LHCN-M2 (cell line): ENCODE results near the gene CST8. TPM values are rescaled to one million over a fixed set of nuclear protein-coding genes. Genes with fewer than 3 reads are reported as not detected.
"Not testable (repeated sequence)": the region's sequence is repeated elsewhere in the genome, so short reads cannot be mapped to it uniquely, and the experiment has no call there.

Source experiments
- DNase-seq: peaks from one replicate; pipeline ENCODE4 v3.0.0-alpha.2; 2012; ENCODE audit warnings: low read depth
- polyA plus RNA-seq: library from polyadenylated mRNA; unstranded; fragments of >200 nt; gene quantifications from one replicate; pipeline ENCODE4 v1.2.1, GENCODE V29; 2012; ENCODE audit warnings: missing spikeins
- total RNA-seq: library from RNA; depleted of rRNA; stranded (reverse); fragments of >200 nt; gene quantifications from 2 replicates; pipeline ENCODE4 v1.2.3, GENCODE V29; 2014; rRNA removed

Gene CST8
- not detected in 2 replicates for total RNA-seq
- polyA plus RNA-seq: not detected

GRCh38 chr20:23490817-23491216 is at the start of gene CST8:
CST8 (plus strand) TSS chr20:23491117; CDS start chr20:23491668, 551 bp downstream.
- no peak for DNase-seq

DNA sequence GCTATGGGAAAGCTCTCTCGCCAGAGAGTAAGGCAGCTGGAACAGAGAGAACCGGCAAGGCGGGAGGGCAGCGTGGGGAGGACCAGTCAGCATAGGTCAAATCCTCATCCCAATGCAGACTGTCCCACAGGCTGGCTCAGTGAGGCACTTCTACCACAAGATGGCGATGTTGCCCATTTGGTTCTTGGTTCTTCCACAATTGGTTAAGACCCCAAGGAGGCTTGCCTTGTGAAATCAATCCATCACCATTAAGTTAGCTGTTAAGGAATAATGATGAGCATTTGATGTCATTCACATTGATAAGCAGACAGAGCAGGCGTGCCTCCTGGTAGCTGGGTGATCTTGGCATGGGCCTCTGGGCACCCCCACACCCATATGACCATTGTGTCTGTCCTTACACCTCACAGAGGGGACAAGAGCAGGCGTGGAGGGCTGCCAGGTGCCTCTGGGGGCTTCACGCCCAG is 49.0 kb upstream of the CST8 start:
- peak; percentile 68 for DNase-seq

- no peak for DNase-seq
Observed at GRCh38 chr20:23442436-23442835, 48.5 kb upstream of the CST8 start.

DNA sequence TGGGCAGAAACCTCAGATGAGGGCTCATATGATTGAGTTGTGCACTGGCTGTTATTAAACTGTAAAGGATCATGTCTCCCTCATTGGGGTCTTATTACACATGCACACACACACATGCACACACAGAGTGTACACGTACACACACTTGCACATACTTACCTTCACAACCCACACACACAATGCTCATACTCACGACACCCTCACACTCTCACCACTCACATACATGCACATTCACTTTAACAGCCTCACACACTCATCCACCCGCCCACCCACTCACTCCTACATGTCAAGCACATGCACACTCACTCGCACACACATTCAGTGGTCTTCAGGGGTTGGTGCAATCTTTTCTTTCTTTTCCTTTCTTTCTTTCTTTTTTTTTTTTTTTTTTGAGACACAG is 46.1 kb upstream of the CST8 start:
- no peak for DNase-seq

- DNase-seq: peak; percentile 72
Observed at GRCh38 chr20:23445596-23446217, 45.2 kb upstream of the CST8 start.

- DNase-seq: peak; percentile 25
Observed at GRCh38 chr20:23446505-23446904, 44.4 kb upstream of the CST8 start.

- no peak for DNase-seq
Observed at GRCh38 chr20:23448167-23448566, 42.8 kb upstream of the CST8 start.

GRCh38 chr20:23449421-23449820 is 41.5 kb upstream of the CST8 start:
- DNase-seq: no peak

DNA sequence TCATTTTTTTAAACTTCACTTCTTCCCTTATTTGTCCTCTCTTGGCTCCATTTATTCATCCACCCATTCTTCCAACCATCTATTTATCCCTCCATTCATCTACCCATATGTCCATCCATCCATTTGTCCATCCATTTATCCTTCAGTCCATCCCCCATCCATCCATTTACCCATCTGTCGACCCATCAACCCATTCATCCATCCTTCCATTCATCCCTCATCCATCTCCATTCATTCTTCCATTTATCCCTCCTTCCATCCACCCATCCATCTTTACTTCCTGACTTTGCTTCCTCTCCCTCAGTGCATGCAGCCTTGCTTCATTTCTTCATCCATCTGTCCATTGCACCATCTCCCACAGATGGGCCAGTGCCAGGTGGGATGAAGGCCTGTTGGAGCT is 40.0 kb upstream of the CST8 start:
- DNase-seq: no peak

DNA sequence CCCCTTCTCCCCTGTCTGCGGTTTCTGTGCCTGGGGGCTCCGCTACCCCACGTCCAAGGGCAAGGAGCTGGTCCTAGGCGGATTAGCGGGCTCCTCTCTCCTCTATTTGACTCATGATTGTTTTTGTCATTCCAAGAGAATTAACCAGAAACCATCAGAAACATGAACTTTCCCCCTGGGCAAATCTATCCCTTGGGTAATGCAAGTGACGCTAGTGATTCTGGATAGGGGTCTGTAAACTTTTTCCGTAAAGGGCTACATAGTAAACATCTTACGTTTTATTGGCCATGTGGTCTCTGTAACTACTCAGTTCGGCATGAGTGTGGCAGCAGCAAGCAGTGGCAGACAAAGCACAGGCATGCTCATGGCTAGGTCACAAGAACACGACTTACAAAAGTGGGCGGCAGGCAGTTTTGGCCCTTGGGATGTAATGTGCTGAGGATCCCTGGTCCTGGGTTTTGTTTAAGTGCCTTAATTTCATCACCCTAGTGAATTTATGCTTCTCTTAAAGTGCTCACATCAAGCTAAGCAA is 38.9 kb upstream of the CST8 start:
- no peak for DNase-seq

- no peak for DNase-seq
Observed at GRCh38 chr20:23452776-23453175, 38.1 kb upstream of the CST8 start, which contains the start of gene CST11. CST11 (minus strand) TSS chr20:23452876; CDS start chr20:23452811, 65 bp downstream.

GRCh38 chr20:23453549-23454543 is 37.1 kb upstream of the CST8 start:
- no peak for DNase-seq

- no peak for DNase-seq
Observed at GRCh38 chr20:23454816-23455215, 36.1 kb upstream of the CST8 start.

DNA sequence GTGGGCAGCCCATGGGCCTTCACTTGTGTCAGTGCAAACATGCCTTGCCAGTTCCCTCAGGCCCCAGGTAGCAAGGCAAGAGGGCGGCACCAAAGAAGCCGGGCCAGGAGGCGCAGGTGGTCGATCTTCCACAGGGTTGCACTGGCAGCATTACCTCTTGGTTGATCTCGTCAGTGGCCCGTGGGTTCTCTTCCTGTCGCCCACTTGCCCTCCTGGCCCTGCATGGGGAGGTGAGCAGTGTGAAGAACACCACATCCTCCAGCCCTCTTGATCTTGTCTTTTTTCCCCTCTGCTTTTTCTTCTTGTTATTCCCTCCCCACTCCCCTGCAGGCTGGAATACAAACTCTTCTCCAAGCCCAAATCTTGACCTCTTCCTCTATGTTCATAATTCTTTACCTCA is 35.3 kb upstream of the CST8 start:
- no peak for DNase-seq

GRCh38 chr20:23456409-23456808 is 34.5 kb upstream of the CST8 start:
- DNase-seq: no peak

DNA sequence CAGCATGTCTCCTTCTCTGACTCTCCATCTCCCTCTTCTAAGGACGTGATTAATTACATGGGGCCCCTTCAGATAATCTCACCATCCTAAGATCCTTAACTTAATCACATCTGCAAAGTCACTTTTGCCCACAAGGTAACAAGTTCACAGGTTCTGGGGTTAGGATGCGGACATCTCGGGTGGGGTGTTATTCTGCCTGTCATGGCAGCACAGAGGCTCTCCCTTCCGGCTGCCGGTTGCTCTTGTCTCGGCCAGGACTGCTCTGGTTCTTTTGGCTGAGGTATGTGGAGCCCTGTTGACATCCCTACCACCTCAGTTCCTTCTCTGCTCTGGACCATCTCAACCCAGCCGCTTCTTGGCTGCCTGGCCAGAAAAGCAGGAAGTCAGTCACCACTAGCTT is 34.0 kb upstream of the CST8 start:
- DNase-seq: no peak

DNA sequence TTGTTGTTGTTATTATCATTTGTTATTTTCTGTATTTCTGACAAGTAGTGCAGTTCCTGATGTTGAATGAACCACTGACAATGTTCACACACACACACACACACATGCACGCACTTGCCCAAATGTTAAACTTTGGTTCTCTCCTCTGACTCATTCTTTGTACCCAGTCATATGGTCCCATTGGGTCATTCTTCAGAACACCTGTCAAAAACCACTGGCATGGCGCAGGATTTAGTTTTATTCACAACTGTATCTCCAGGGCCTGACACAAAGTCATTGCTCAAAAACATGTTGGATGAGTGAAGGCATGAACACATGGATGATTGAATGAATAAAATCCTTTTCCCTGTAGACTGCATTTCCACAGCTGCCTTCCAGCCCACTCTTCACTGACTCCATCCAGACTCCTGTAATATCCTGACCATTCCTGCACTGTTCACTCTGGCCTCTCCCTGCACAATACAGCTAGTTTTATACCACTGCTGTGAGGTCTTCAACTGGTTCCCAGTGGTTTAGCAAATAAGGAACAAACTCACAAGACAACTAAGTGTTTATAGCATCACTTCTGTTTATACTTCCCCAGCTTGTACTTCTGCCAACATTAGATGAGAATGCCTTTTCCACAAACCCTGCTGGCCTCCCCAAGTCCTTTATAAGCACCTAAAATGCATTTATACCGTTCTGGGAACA is 31.3 kb upstream of the CST8 start:
- peak; percentile 49 for DNase-seq

DNA sequence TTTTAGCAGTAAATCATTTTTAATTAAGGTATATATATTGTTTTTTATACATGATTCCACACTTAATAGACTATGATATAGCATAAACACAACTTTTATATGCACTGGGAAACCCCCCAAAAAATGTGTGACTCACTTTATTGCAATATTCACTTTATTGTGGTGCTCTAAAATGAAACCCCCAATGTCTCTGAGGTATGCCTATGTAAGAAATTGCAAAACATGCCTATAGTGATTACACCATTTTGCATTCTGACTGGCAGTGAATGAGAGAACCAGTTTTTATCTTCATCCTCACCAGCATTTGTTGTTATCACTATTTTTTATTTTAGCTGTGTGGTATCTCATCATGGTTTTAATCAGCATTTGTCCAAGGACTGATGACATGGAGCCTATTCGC is 29.7 kb upstream of the CST8 start:
- DNase-seq: no peak

GRCh38 chr20:23466961-23467360 is 24.0 kb upstream of the CST8 start:
- DNase-seq: not testable (repeated sequence)

DNA sequence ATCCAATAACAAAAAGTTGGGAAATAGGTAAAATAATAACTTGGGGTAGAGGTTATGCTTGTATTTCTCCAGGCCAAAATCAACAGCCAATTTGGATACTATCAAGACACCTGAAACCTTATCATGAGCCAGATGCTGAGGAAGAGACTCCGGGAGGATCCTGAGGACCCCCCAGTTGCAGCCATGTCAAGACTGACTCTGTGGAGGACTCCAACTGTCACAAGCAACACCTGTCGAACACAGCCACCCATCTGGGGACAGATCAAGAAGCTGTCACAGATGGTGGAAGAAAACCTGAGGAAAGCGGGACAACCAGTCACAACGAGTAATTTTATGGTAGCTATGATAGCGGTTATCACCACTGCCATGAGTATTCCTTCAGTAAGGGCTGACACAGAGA is 18.6 kb upstream of the CST8 start:
- not testable (repeated sequence) for DNase-seq

- DNase-seq: not testable (repeated sequence)
Observed at GRCh38 chr20:23473293-23473692, 17.6 kb upstream of the CST8 start.

- no peak for DNase-seq
Observed at GRCh38 chr20:23475395-23475794, 15.5 kb upstream of the CST8 start.
